ENCODE data around the gene IPO4. TPM values are rescaled to one million over a fixed set of nuclear protein-coding genes. Genes with fewer than 3 reads are reported as not detected.

The IPO4 gene
- total and polyA plus RNA-seq, 2 of the 13 experiments (the other 11 are each of a cell fraction or from before 2014, with no cell fraction given): 39.0 to 179 TPM

DNA sequence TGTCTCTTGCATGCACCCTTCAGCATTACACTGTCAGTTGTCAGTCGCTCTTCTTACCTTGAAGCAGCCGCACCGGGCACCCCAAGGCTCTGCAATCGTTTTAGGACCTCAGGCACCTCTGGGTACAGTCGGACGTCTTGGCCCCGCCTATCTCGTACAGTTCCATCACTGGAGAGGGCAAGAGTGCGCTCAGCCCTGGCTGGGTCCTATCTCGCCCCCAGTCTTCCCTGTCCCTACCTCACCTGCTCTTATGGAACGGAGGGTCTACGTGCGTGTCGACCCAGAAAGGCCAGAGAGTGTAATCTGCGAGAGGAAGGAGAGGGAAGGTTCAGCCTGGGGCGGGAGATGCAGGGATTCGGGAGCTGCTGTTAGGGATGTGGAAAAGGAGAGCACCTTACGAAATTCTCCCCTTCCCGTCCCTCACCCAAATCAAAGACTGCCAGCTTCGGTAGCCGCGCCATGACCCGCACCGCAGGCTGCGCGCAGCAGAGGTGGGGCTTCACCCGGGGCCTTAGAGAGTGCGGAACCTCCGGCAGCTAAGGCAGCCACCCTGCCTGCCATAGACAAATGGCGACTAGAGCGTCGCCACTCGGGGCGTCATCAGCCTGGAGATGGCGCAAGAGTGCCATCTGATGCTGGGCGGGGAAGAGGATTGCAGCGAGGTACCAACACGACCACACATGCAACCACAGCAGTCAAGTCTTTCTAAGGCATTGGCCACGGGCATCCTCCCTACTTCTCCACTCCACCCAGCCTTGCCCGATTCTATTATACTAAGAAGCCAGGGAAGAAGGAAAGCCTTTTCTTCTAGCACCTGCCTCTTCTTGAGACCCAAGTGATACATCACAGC is 27.1 kb upstream of the IPO4 start, which contains the start of gene MDP1 (continued):
- TF ChIP-seq ZNF510 (CRISPR knock-in tag; IDR thresholded peaks at IDR 0.05; ENCODE audit: low read depth) (peak; percentile 99), ZNF572 (CRISPR knock-in tag; IDR thresholded peaks at IDR 0.05) (0 out of 2 replicates have a peak, but pooled peaks have one; percentile 48), MEIS1 (CRISPR knock-in tag; IDR thresholded peaks at IDR 0.05; ENCODE audit: borderline replicate concordance) (peak; percentile 100), ZNF660 (CRISPR knock-in tag; IDR thresholded peaks at IDR 0.05; ENCODE audit: borderline replicate concordance, low read depth) (no peak; the same call in 1 of the 2 replicates), SUZ12 (IDR thresholded peaks at IDR 0.05; ENCODE audit: low read depth, low read length) (no peak), DMAP1 (CRISPR knock-in tag; IDR thresholded peaks at IDR 0.05) (peak; percentile 98), ZIK1 (CRISPR knock-in tag; IDR thresholded peaks at IDR 0.05; ENCODE audit: borderline replicate concordance, low read depth) (peak; percentile 99), ZNF460 (CRISPR knock-in tag; IDR thresholded peaks at IDR 0.05; ENCODE audit: borderline replicate concordance) (no peak), PAF1 (CRISPR knock-in tag; IDR thresholded peaks at IDR 0.05) (peak; percentile 90), AKAP8 (CRISPR knock-in tag; IDR thresholded peaks at IDR 0.05) (peak; percentile 98), ZNF33B (CRISPR knock-in tag; IDR thresholded peaks at IDR 0.05) (no peak), ZNF263 (CRISPR knock-in tag; IDR thresholded peaks at IDR 0.05) (peak; percentile 86), ZNF749 (CRISPR knock-in tag; IDR thresholded peaks at IDR 0.05; ENCODE audit: borderline replicate concordance) (peak; percentile 97; the same call in 1 of the 2 replicates), KAT2B (IDR thresholded peaks at IDR 0.05; ENCODE audit: borderline replicate concordance, low read depth, low read length) (no peak), ZNF713 (CRISPR knock-in tag; IDR thresholded peaks at IDR 0.05) (peak; percentile 99), CBX1 (IDR thresholded peaks at IDR 0.05; ENCODE audit: low read depth) (peak; percentile 99), ATM (IDR thresholded peaks at IDR 0.05; ENCODE audit: borderline replicate concordance) (no peak), ZBTB21 (CRISPR knock-in tag; IDR thresholded peaks at IDR 0.05) (peak; percentile 93), HOXA7 (CRISPR knock-in tag; IDR thresholded peaks at IDR 0.05) (peak; percentile 76), STAG1 (CRISPR knock-in tag; IDR thresholded peaks at IDR 0.05) (peak; percentile 94)
- TF ChIP-seq, protein P1, sequence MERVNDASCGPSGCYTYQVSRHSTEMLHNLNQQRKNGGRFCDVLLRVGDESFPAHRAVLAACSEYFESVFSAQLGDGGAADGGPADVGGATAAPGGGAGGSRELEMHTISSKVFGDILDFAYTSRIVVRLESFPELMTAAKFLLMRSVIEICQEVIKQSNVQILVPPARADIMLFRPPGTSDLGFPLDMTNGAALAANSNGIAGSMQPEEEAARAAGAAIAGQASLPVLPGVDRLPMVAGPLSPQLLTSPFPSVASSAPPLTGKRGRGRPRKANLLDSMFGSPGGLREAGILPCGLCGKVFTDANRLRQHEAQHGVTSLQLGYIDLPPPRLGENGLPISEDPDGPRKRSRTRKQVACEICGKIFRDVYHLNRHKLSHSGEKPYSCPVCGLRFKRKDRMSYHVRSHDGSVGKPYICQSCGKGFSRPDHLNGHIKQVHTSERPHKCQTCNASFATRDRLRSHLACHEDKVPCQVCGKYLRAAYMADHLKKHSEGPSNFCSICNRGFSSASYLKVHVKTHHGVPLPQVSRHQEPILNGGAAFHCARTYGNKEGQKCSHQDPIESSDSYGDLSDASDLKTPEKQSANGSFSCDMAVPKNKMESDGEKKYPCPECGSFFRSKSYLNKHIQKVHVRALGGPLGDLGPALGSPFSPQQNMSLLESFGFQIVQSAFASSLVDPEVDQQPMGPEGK (CRISPR knock-in tag; IDR thresholded peaks at IDR 0.05): peak; percentile 86
- TF ChIP-seq, protein P2, sequence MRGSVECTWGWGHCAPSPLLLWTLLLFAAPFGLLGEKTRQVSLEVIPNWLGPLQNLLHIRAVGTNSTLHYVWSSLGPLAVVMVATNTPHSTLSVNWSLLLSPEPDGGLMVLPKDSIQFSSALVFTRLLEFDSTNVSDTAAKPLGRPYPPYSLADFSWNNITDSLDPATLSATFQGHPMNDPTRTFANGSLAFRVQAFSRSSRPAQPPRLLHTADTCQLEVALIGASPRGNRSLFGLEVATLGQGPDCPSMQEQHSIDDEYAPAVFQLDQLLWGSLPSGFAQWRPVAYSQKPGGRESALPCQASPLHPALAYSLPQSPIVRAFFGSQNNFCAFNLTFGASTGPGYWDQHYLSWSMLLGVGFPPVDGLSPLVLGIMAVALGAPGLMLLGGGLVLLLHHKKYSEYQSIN (CRISPR knock-in tag; IDR thresholded peaks at IDR 0.05; ENCODE audit: borderline replicate concordance): no peak
- TF ChIP-seq, protein P3, sequence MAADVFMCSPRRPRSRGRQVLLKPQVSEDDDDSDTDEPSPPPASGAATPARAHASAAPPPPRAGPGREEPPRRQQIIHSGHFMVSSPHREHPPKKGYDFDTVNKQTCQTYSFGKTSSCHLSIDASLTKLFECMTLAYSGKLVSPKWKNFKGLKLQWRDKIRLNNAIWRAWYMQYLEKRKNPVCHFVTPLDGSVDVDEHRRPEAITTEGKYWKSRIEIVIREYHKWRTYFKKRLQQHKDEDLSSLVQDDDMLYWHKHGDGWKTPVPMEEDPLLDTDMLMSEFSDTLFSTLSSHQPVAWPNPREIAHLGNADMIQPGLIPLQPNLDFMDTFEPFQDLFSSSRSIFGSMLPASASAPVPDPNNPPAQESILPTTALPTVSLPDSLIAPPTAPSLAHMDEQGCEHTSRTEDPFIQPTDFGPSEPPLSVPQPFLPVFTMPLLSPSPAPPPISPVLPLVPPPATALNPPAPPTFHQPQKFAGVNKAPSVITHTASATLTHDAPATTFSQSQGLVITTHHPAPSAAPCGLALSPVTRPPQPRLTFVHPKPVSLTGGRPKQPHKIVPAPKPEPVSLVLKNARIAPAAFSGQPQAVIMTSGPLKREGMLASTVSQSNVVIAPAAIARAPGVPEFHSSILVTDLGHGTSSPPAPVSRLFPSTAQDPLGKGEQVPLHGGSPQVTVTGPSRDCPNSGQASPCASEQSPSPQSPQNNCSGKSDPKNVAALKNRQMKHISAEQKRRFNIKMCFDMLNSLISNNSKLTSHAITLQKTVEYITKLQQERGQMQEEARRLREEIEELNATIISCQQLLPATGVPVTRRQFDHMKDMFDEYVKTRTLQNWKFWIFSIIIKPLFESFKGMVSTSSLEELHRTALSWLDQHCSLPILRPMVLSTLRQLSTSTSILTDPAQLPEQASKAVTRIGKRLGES (CRISPR knock-in tag; IDR thresholded peaks at IDR 0.05; ENCODE audit: borderline replicate concordance): no peak; the same call in 1 of the 2 replicates
- TF ChIP-seq, protein P4, sequence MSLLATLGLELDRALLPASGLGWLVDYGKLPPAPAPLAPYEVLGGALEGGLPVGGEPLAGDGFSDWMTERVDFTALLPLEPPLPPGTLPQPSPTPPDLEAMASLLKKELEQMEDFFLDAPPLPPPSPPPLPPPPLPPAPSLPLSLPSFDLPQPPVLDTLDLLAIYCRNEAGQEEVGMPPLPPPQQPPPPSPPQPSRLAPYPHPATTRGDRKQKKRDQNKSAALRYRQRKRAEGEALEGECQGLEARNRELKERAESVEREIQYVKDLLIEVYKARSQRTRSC (CRISPR knock-in tag; IDR thresholded peaks at IDR 0.05; ENCODE audit: low read depth): peak; percentile 96; the same call in 1 of the 2 replicates

All from HepG2 (cell line).